Spleen (tissue), 11 donors: ENCODE data around the gene SNX27. TPM values are rescaled to one million over a fixed set of nuclear protein-coding genes. Genes with fewer than 3 reads are reported as not detected.
A peak's percentile ranks its signal among the peaks of the same experiment; 100 is the strongest.
"Not testable (repeated sequence)": the region's sequence is repeated elsewhere in the genome, so short reads cannot be mapped to it uniquely, and the experiment has no call there.

Experiments used
- DNase-seq: peaks from one replicate; pipeline ENCODE4 v3.0.0-alpha.2; 2020
- H3K27ac ChIP-seq, 8 donors: fragments of 200-600 bp; sonication (generic) in 7 of 8; 1 replicate in 4 of 8; 2 replicates in 4 of 8; pipeline versions ENCODE4 v1.5.0 to v1.8.0; 2016 to 2021; ENCODE audit warnings: inconsistent platforms in 4 of 8, mild to moderate bottlenecking in 4 of 8, moderate library complexity in 1 of 8
- H3K27me3 ChIP-seq, 7 donors: fragments of 200-600 bp; sonication (generic) in 6 of 7; replicated peaks in 1 of 7; 1 replicate in 4 of 7; 2 replicates in 3 of 7; pipeline versions ENCODE4 v1.5.0 to v1.8.0; 2016 to 2021; ENCODE audit warnings: inconsistent platforms in 3 of 7, mild to moderate bottlenecking in 1 of 7
- H3K36me3 ChIP-seq, 6 donors: fragments of 200-600 bp; sonication (generic) in 5 of 6; 1 replicate in 4 of 6; 2 replicates in 2 of 6; pipeline versions ENCODE4 v1.5.0 to v1.8.0; 2016 to 2021; ENCODE audit warnings: inconsistent platforms in 2 of 6
- H3K4me1 ChIP-seq, 6 donors: fragments of 200-600 bp; sonication (generic) in 5 of 6; 1 replicate in 3 of 6; 2 replicates in 3 of 6; pipeline versions ENCODE4 v1.5.0 to v1.8.0; 2016 to 2021; ENCODE audit warnings: inconsistent platforms in 3 of 6
- H3K4me3 ChIP-seq, 8 donors: fragments of 200-600 bp; sonication (generic) in 7 of 8; 1 replicate in 4 of 8; 2 replicates in 4 of 8; pipeline versions ENCODE4 v1.5.0 to v1.8.0; 2016 to 2021; ENCODE audit warnings: inconsistent platforms in 4 of 8, mild to moderate bottlenecking in 4 of 8, moderate library complexity in 2 of 8
- H3K9me3 ChIP-seq, 8 donors: fragments of 200-600 bp; sonication (generic) in 7 of 8; 1 replicate in 4 of 8; 2 replicates in 4 of 8; pipeline versions ENCODE4 v1.5.0 to v1.8.0; 2016 to 2021; ENCODE audit warnings: inconsistent platforms in 4 of 8
- CTCF ChIP-seq, 11 experiments: fragments of 200-600 bp in 7 of 11; fragments of 450-650 bp in 4 of 11; sonication (generic) in 4 of 11; IDR thresholded peaks in 8 of 11; conservative IDR thresholded peaks in 3 of 11; 1 replicate in 7 of 11; 2 replicates in 4 of 11; pipeline versions ENCODE4 v1.4.0 to v1.8.0; 2016 to 2021; ENCODE audit warnings: antibody characterized with exemption in 11 of 11, inconsistent platforms in 4 of 11, mild to moderate bottlenecking in 1 of 11
- POLR2A ChIP-seq, 3 donors: fragments of 450-650 bp; IDR thresholded peaks; one replicate each; pipeline ENCODE4 v1.5.1; 2017; ENCODE audit warnings: antibody characterized with exemption in 3 of 3, mild to moderate bottlenecking in 1 of 3
- POLR2AphosphoS5 ChIP-seq, 3 donors: sonication (generic); formaldehyde crosslinking; IDR thresholded peaks; one replicate each; pipeline ENCODE4 v1.5.1; 2017; ENCODE audit warnings: antibody characterized with exemption in 3 of 3
- WGBS, 5 donors: extraction: QIAGEN DNeasy Blood & Tissue Kit in 3 of 5; methylation state at CpG; one replicate each; pipeline versions ENCODE4 v1.1.5 to v1.1.7; 2013 to 2018; 5-methylcytosine and 5-hydroxymethylcytosine counted together
- intact Hi-C: fragments of 100-400 bp; cut with DNase I; formaldehyde crosslinking; loops from one replicate; pipeline ENCODE4 v1.15.0; 2023; ENCODE audit warnings: low total_unique reads
- polyA plus RNA-seq, 3 donors: library from polyadenylated mRNA; stranded (reverse); fragments of 200-250 nt; gene quantifications; one replicate each; pipeline ENCODE4 v1.2.1, GENCODE V29; 2013
- total RNA-seq, 7 donors: library from RNA; depleted of rRNA in 3 of 7; stranded (reverse); fragments of >200 nt in 3 of 7; fragmentation: NEBNext Ultra II Directional in 4 of 7; extraction: Animal tissue kit (Norgen Biotek cat#: 25700) in 4 of 7; gene quantifications; one replicate each; pipeline versions ENCODE4 v1.1.0 to v1.2.1, GENCODE V29; 2016 to 2021
- donor health status: healthy with polysubstance abuse.
- donor health status: DM: no; HTN: no; CAD: no; lungs with moderate emphysema.
- donor health status: DM: no; HTN: no; CAD: no.
- donor health status: Bipolar disorder and iron deficiency.
- donor health status: healthy.
- donor health status: DM: no; HTN: no; CAD: no.
- donor health status: DM: yes; HTN: yes; CAD: no.

SNX27 gene
- total and polyA plus RNA-seq, 10 donors: 3.1 to 69.6 (median 48.3) TPM

GRCh38 chr1:151594143-151594625 lies 17.7 kb upstream of the SNX27 start:
- WGBS, 5 donors: 6 to 9% (median 8%) methylated on average over 12 of the region's 12 CpGs
- peaks cover 0 to 14% (median 9%) of the 10 kb centered on the region in 6 donors for H3K4me1 ChIP-seq
- H3K9me3 ChIP-seq: peaks cover 0 to 12% (median 8%) of the 10 kb centered on the region in 8 donors
- H3K27me3 ChIP-seq: no peaks in the 10 kb centered on the region
- peak; percentile 96 for DNase-seq
- H3K36me3 ChIP-seq: no peaks in the 10 kb centered on the region
- TF ChIP-seq CTCF (IDR thresholded peaks at IDR 0.05 in 8 of 11, conservative IDR thresholded peaks at IDR 0.05 in 3 of 11) (peak; percentile 74 to 96 (median 93)), POLR2AphosphoS5 (IDR thresholded peaks at IDR 0.05) (peak; percentile 14 to 31 (median 22)), POLR2A (IDR thresholded peaks at IDR 0.05) (no peak)
- intact Hi-C loops: loop anchor here (5.0 to 10.0 kb wide), 2 partner anchors 143 to 241 kb away; partner anchors contain the start of genes C2CD4D and RORC
- H3K4me3 ChIP-seq: peak overlapping the region in 2 of 8 donors; percentile 14 to 39
- peak overlapping the region in 2 of 8 donors; percentile 4 to 40 for H3K27ac ChIP-seq

GRCh38 chr1:151596166-151596953 lies 15.5 kb upstream of the SNX27 start:
- intact Hi-C loops: loop anchor here (10.0 kb wide), 1 partner anchor 238 kb away; the partner anchor contains the start of genes C2CD4D and RORC
- Histone ChIP-seq H3K27ac (no peak overlapping the region), H3K4me3 (no peak overlapping the region), H3K4me1 (peaks cover 0 to 14% (median 9%) of the 10 kb centered on the region in 6 donors), H3K9me3 (peaks cover 0 to 3% (median under 1%) of the 10 kb centered on the region in 8 donors), H3K27me3 (no peaks in the 10 kb centered on the region), H3K36me3 (no peaks in the 10 kb centered on the region)
- no peak for DNase-seq
- 82 to 92% (median 86%) methylated on average over 5 of the region's 5 CpGs for WGBS, 5 donors
- no peak for TF ChIP-seq POLR2AphosphoS5 (IDR thresholded peaks at IDR 0.05)
- no peak for TF ChIP-seq CTCF (IDR thresholded peaks at IDR 0.05 in 8 of 11, conservative IDR thresholded peaks at IDR 0.05 in 3 of 11)
- TF ChIP-seq POLR2A (IDR thresholded peaks at IDR 0.05): no peak

GRCh38 chr1:151602550-151602949 lies 9.3 kb upstream of the SNX27 start:
- H3K4me3 ChIP-seq, H3K27ac ChIP-seq, H3K4me1 ChIP-seq, H3K36me3 ChIP-seq, intact Hi-C loops, DNase-seq, H3K9me3 ChIP-seq: not testable (repeated sequence)
- H3K27me3 ChIP-seq: peaks cover 0 to 20% (median 0%) of the 10 kb centered on the region in 7 donors
- WGBS, 5 donors: 65 to 85% (median 83%) methylated on average over 3 to 5 of the region's 5 CpGs

GRCh38 chr1:151604291-151604690 lies 7.6 kb upstream of the SNX27 start:
- Histone ChIP-seq H3K4me3 (no peak overlapping the region), H3K27me3 (peaks cover 0 to 20% (median 0%) of the 10 kb centered on the region in 7 donors), H3K27ac (no peak overlapping the region), H3K36me3 (no peaks in the 10 kb centered on the region), H3K4me1 (no peaks in the 10 kb centered on the region), H3K9me3 (no peaks in the 10 kb centered on the region)
- intact Hi-C loops: no loop called here
- TF ChIP-seq POLR2AphosphoS5 (IDR thresholded peaks at IDR 0.05) (no peak), CTCF (IDR thresholded peaks at IDR 0.05 in 8 of 11, conservative IDR thresholded peaks at IDR 0.05 in 3 of 11) (no peak), POLR2A (IDR thresholded peaks at IDR 0.05) (no peak)
- 65 to 83% (median 77%) methylated on average over 2 of the region's 2 CpGs for WGBS, 5 donors
- no peak for DNase-seq
